ENCODE data around the gene PRMT1. TPM values are rescaled to one million over a fixed set of nuclear protein-coding genes. Genes with fewer than 3 reads are reported as not detected.
A peak's percentile ranks its signal among the peaks of the same experiment; 100 is the strongest.

Gene PRMT1
- total RNA-seq (2013) = 63.0 TPM
- polyA plus RNA-seq (10 to 100 TPM; 60.1 to 94.4 (median 74.3) TPM), polyA minus RNA-seq (72.0 and 92.2 TPM in 2 replicates), total RNA-seq (11.3 to 48.5 (median 28.1) reads per million in 11 experiments)

DNA sequence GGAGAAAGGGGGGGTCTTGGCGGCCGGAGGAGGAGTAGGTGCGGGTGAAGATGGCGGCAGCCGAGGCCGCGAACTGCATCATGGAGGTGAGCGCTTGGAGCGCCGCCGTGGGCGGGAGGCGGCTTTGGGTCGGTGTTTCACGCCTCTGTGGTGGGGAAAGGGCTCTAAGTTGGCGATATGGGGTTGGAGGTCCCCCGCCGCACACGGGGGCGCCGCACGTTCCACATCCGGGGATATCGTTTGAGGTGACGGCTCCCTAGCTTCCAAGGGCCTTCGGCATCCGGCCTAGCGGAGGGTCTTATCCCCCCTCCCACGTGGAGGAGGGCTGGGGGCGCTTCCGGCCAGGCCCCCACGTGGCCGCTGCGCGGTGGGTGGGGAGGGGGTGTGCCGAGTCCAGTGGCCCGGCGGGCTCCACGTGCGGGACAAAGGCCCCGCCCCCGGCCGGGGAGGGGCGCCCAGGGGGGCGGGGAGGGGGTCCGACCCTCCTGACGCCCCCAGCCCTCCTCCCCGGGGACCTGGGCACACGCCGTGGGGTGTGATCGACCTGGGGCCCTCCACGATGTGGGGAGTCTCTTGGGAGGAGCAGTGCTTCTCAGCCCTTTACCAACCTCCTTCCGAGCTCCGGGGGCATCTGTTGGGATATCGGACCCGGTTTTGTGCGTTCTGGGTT, at the start of gene PRMT1:
Gene PRMT1, plus strand, starts transcription at position 41 of the 670 bp plus-strand sequence. Its CDS starts 10 bp downstream, at position 51.
- peaks cover 13 to 17% of the 10 kb centered on the region in 2 donors for H3K36me3 Mint-ChIP-seq
- H2AFZ ChIP-seq (ENCODE audit: insufficient read depth, low read depth, low read length, poor library complexity, severe bottlenecking) = peak within 1 kb of the TSS; percentile 79
- peaks cover 25% of the 10 kb centered on the region for H4K20me1 ChIP-seq (ENCODE audit: insufficient read depth, low read length)
- H3K9me3 Mint-ChIP-seq = peaks cover 0 to 2% (median 0%) of the 10 kb centered on the region in 7 donors
- H3K27me3 Mint-ChIP-seq (ENCODE audit: low read depth in 3 of 3) = peaks cover 0 to 5% (median 0%) of the 10 kb centered on the region in 3 donors
- peak within 1 kb of the TSS; percentile 96 for H3K4me3 Mint-ChIP-seq
- H3K4me1 Mint-ChIP-seq = peaks cover 19% of the 10 kb centered on the region
- peak within 1 kb of the TSS; percentile 100 for H3K4me2 ChIP-seq (replicated peaks; ENCODE audit: extremely low read depth, low read length, poor library complexity, severe bottlenecking)
- H3K4me1 ChIP-seq (ENCODE audit: control insufficient read depth in 1 of 2, insufficient read depth in 2 of 2, low read length in 2 of 2) = peaks cover 24 to 38% of the 10 kb centered on the region in 2 donors
- TF ChIP-seq, protein P1, sequence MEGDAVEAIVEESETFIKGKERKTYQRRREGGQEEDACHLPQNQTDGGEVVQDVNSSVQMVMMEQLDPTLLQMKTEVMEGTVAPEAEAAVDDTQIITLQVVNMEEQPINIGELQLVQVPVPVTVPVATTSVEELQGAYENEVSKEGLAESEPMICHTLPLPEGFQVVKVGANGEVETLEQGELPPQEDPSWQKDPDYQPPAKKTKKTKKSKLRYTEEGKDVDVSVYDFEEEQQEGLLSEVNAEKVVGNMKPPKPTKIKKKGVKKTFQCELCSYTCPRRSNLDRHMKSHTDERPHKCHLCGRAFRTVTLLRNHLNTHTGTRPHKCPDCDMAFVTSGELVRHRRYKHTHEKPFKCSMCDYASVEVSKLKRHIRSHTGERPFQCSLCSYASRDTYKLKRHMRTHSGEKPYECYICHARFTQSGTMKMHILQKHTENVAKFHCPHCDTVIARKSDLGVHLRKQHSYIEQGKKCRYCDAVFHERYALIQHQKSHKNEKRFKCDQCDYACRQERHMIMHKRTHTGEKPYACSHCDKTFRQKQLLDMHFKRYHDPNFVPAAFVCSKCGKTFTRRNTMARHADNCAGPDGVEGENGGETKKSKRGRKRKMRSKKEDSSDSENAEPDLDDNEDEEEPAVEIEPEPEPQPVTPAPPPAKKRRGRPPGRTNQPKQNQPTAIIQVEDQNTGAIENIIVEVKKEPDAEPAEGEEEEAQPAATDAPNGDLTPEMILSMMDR (IDR thresholded peaks at IDR 0.05) = no peak
- DNase-seq = no peak
- H3K27ac Mint-ChIP-seq = peak within 1 kb of the TSS; percentile 98 to 100 (median 100)
- peaks cover 7 to 8% of the 10 kb centered on the region in 2 donors for H3K36me3 ChIP-seq (replicated peaks in 1 of 2; ENCODE audit: control insufficient read depth in 1 of 2, insufficient read depth in 2 of 2, low read length in 2 of 2)
- H3K79me2 ChIP-seq (ENCODE audit: insufficient read depth, low read length) = peaks cover 37% of the 10 kb centered on the region
- H3K9ac ChIP-seq (ENCODE audit: insufficient read depth, low read length, poor library complexity, severe bottlenecking) = peak within 1 kb of the TSS; percentile 84
- peak within 1 kb of the TSS; percentile 92 to 98 (median 93) for H3K4me3 ChIP-seq (replicated peaks in 1 of 3; ENCODE audit: low read depth in 2 of 3, low read length in 3 of 3)
- peak within 1 kb of the TSS; percentile 91 to 98 for H3K27ac ChIP-seq (ENCODE audit: low read depth in 1 of 2, low read length in 2 of 2)
- H3K9me3 ChIP-seq (replicated peaks in 1 of 2; ENCODE audit: control insufficient read depth in 1 of 2, insufficient read depth in 1 of 2, low read length in 2 of 2) = no peaks in the 10 kb centered on the region
- WGBS (ENCODE audit: insufficient coverage) = 0% methylated on average over 27 of the region's 57 CpGs
- H3K27me3 ChIP-seq (ENCODE audit: control insufficient read depth in 2 of 2, insufficient read depth in 2 of 2, low read length in 2 of 2) = no peaks in the 10 kb centered on the region
- intact Hi-C loops (cut with micrococcal nuclease) = loop anchor here (2.0 to 10.0 kb wide), 7 partner anchors 35 to 205 kb away; partner anchors contain the start of genes PRR12 (in 2 of the 2), RPS11 (in 2 of the 2), SCAF1 (in 2 of the 2) and AKT1S1 (in 1 of the 2)

DNA sequence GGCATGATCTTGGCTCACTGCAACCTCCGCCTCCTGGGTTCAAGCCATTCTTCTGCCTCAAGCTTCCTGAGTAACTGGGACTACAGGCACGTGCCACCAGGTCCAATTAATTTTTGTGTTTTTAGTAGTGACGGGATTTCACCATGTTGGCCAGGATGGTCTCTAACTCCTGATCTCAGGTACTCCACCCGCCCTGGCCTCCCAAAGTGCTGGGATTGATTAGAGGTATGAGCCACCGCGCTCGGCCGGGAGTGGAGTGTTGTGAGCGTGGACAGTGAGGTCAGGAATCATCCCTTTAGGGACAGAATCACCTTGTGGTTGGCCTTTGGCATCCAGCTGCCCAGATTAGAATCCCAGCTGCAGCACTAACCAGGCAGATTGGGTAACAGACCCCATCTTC, 47.4 kb upstream of the PRMT1 start:
- Histone ChIP-seq H3K4me1 (ENCODE audit: control insufficient read depth in 1 of 2, insufficient read depth in 2 of 2, low read length in 2 of 2) (no peaks in the 10 kb centered on the region), H3K36me3 (replicated peaks in 1 of 2; ENCODE audit: control insufficient read depth in 1 of 2, insufficient read depth in 2 of 2, low read length in 2 of 2) (peaks cover 22 to 39% of the 10 kb centered on the region in 2 donors), H2AFZ (ENCODE audit: insufficient read depth, low read depth, low read length, poor library complexity, severe bottlenecking) (no peak overlapping the region), H3K27me3 (ENCODE audit: control insufficient read depth in 2 of 2, insufficient read depth in 2 of 2, low read length in 2 of 2) (no peaks in the 10 kb centered on the region), H3K4me3 (replicated peaks in 1 of 3; ENCODE audit: low read depth in 2 of 3, low read length in 3 of 3) (no peak overlapping the region), H3K9ac (ENCODE audit: insufficient read depth, low read length, poor library complexity, severe bottlenecking) (no peak overlapping the region), H3K79me2 (ENCODE audit: insufficient read depth, low read length) (no peaks in the 10 kb centered on the region), H3K4me2 (replicated peaks; ENCODE audit: extremely low read depth, low read length, poor library complexity, severe bottlenecking) (no peak overlapping the region), H3K27ac (ENCODE audit: low read depth in 1 of 2, low read length in 2 of 2) (no peak overlapping the region), H3K9me3 (replicated peaks in 1 of 2; ENCODE audit: control insufficient read depth in 1 of 2, insufficient read depth in 1 of 2, low read length in 2 of 2) (no peaks in the 10 kb centered on the region), H4K20me1 (ENCODE audit: insufficient read depth, low read length) (no peaks in the 10 kb centered on the region)
- intact Hi-C loops (cut with micrococcal nuclease) = no loop called here
- no peak for DNase-seq
- H3K27ac Mint-ChIP-seq = peak overlapping the region in 3 of 7 donors; percentile 2 to 32 (median 24)
- H3K36me3 Mint-ChIP-seq = peaks cover 26 to 46% of the 10 kb centered on the region in 2 donors
- peaks cover 0 to 2% (median 0%) of the 10 kb centered on the region in 7 donors for H3K9me3 Mint-ChIP-seq
- H3K27me3 Mint-ChIP-seq (ENCODE audit: low read depth in 3 of 3) = peaks cover 0 to 4% (median 2%) of the 10 kb centered on the region in 3 donors
- H3K4me1 Mint-ChIP-seq = no peaks in the 10 kb centered on the region
- H3K4me3 Mint-ChIP-seq = no peak overlapping the region
- WGBS (ENCODE audit: insufficient coverage) = 100% methylated on average over 7 of the region's 9 CpGs
- TF ChIP-seq, protein P1 (IDR thresholded peaks at IDR 0.05) = no peak
